Lower lobe of right lung (tissue), 2 donors: ENCODE results near the gene NID2. TPM values are rescaled to one million over a fixed set of nuclear protein-coding genes. Genes with fewer than 3 reads are reported as not detected.

Experiments used
- ATAC-seq, 2 donors: fragments of 200-7000 bp; cut with Tn5 transposase; one replicate each; pipeline ENCODE4 v1.9.1; 2020 to 2022; ENCODE audit warnings: mild to moderate bottlenecking in 2 of 2, moderate library complexity in 2 of 2
- DNase-seq: peaks from one replicate; pipeline ENCODE4 v3.0.0-alpha.2; 2020
- H3K27ac ChIP-seq: fragments of 200-600 bp; one replicate; pipeline ENCODE4 v1.8.0; 2022
- H3K27me3 ChIP-seq: fragments of 200-600 bp; one replicate; pipeline ENCODE4 v1.8.0; 2022; ENCODE audit warnings: low read depth
- H3K36me3 ChIP-seq: fragments of 200-600 bp; one replicate; pipeline ENCODE4 v1.8.0; 2022; ENCODE audit warnings: mild to moderate bottlenecking
- H3K4me1 ChIP-seq: fragments of 200-600 bp; one replicate; pipeline ENCODE4 v1.8.0; 2022
- H3K4me3 ChIP-seq: fragments of 200-600 bp; one replicate; pipeline ENCODE4 v1.8.0; 2022; ENCODE audit warnings: mild to moderate bottlenecking
- H3K9me3 ChIP-seq: fragments of 200-600 bp; one replicate; pipeline ENCODE4 v1.8.0; 2022
- CTCF ChIP-seq: fragments of 200-600 bp; IDR thresholded peaks from one replicate; pipeline ENCODE4 v1.8.0; 2022; ENCODE audit warnings: antibody characterized with exemption, mild to moderate bottlenecking
- intact Hi-C: fragments of 100-400 bp; cut with DNase I; formaldehyde crosslinking; loops from one replicate; pipeline ENCODE4 v1.11.0; 2022
- total RNA-seq: library from RNA; stranded (reverse); fragmentation: NEBNext Ultra II Directional; extraction: Animal tissue kit (Norgen Biotek cat#: 25700); gene quantifications from one replicate; pipeline ENCODE4 v1.2.1, GENCODE V29; 2021
- donor health status: DM: no; HTN: yes; CAD: no; lungs with severe emphysema.

NID2 gene
- total RNA-seq, 1 donor from 2014 or later, result 14.6 TPM

- Histone ChIP-seq H3K9me3 (no peaks in the 10 kb centered on the region), H3K27me3 (no peaks in the 10 kb centered on the region), H3K27ac (no peak overlapping the region), H3K36me3 (peaks cover 51% of the 10 kb centered on the region), H3K4me1 (peaks cover 28% of the 10 kb centered on the region), H3K4me3 (no peak overlapping the region)
- DNase-seq, result no peak
- no peak for ATAC-seq
- no peak for TF ChIP-seq CTCF
- intact Hi-C loops, result no loop called here
These were observed 57.3 kb downstream of the NID2 start for GRCh38 chr14:52011523-52011922.

GRCh38 chr14:52010173-52010693, 58.6 kb downstream of the NID2 start:
- peaks cover 64% of the 10 kb centered on the region for H3K36me3 ChIP-seq
- no peak for ATAC-seq
- no peaks in the 10 kb centered on the region for H3K27me3 ChIP-seq
- no peak overlapping the region for H3K4me3 ChIP-seq
- TF ChIP-seq CTCF, result no peak
- H3K27ac ChIP-seq, result no peak overlapping the region
- H3K4me1 ChIP-seq, result peaks cover 19% of the 10 kb centered on the region
- no peaks in the 10 kb centered on the region for H3K9me3 ChIP-seq
- intact Hi-C loops, result no loop called here
- DNase-seq, result no peak

GRCh38 chr14:52008136-52008535, 60.7 kb downstream of the NID2 start:
- Histone ChIP-seq H3K27me3 (no peaks in the 10 kb centered on the region), H3K27ac (no peak overlapping the region), H3K4me3 (no peak overlapping the region), H3K9me3 (no peaks in the 10 kb centered on the region), H3K36me3 (peaks cover 85% of the 10 kb centered on the region), H3K4me1 (peaks cover 7% of the 10 kb centered on the region)
- ATAC-seq (no peak), DNase-seq (no peak)
- intact Hi-C loops, result no loop called here
- TF ChIP-seq CTCF, result no peak

- no peaks in the 10 kb centered on the region for H3K27me3 ChIP-seq
- TF ChIP-seq CTCF, result no peak
- no peak for ATAC-seq
- H3K9me3 ChIP-seq, result no peaks in the 10 kb centered on the region
- no peak overlapping the region for H3K27ac ChIP-seq
- peaks cover 90% of the 10 kb centered on the region for H3K36me3 ChIP-seq
- H3K4me1 ChIP-seq, result peaks cover 11% of the 10 kb centered on the region
- DNase-seq, result no peak
- no peak overlapping the region for H3K4me3 ChIP-seq
- intact Hi-C loops, result no loop called here
These were observed 61.2 kb downstream of the NID2 start for GRCh38 chr14:52007637-52008036.

- H3K27me3 ChIP-seq, result no peaks in the 10 kb centered on the region
- no peak for TF ChIP-seq CTCF
- no peaks in the 10 kb centered on the region for H3K9me3 ChIP-seq
- DNase-seq, result no peak
- no peak overlapping the region for H3K4me3 ChIP-seq
- intact Hi-C loops, result no loop called here
- H3K4me1 ChIP-seq, result peaks cover 8% of the 10 kb centered on the region
- no peak overlapping the region for H3K27ac ChIP-seq
- H3K36me3 ChIP-seq, result peaks cover 94% of the 10 kb centered on the region
- no peak for ATAC-seq
These were observed 61.6 kb downstream of the NID2 start for GRCh38 chr14:52007211-52007610.

GRCh38 chr14:52006361-52006760, 62.5 kb downstream of the NID2 start:
- intact Hi-C loops, result no loop called here
- no peak overlapping the region for H3K4me3 ChIP-seq
- H3K4me1 ChIP-seq, result peaks cover 6% of the 10 kb centered on the region
- TF ChIP-seq CTCF, result no peak
- peaks cover 99% of the 10 kb centered on the region for H3K36me3 ChIP-seq
- DNase-seq (no peak), ATAC-seq (no peak)
- H3K9me3 ChIP-seq, result no peaks in the 10 kb centered on the region
- H3K27me3 ChIP-seq, result no peaks in the 10 kb centered on the region
- H3K27ac ChIP-seq, result no peak overlapping the region
